Measurements from ENCODE around the gene ACOT4.

The ACOT4 gene

DNA sequence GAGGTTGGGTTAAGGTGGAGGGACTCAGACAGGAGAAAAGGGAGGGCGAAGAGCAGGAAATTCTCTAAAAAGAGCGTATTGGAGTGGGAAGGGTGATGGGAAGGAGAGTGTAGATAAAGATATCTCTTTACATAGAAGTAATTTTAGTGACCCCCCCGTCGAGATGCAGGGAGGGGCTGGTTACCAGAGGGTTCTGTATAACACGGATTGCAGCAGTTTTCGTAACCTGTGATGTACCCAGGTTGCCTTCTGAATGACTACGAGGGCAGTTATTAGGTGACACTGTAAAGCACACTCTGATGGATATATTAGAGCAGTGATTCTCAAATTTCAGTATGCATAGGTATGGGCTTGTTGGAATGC, 53.6 kb downstream of the ACOT4 start:
- Histone ChIP-seq H3K9me3 (ENCODE audit: control insufficient read depth, insufficient read depth, low read depth, low read length) (no peaks in the 10 kb centered on the region), H3K27ac (ENCODE audit: extremely low read depth, low read depth, low read length) (no peak overlapping the region), H3K4me1 (ENCODE audit: control insufficient read depth, insufficient read depth, low read length) (peaks cover 7% of the 10 kb centered on the region; the same call in 1 of the 2 replicates), H3K4me3 (ENCODE audit: low read depth, low read length) (peak overlapping the region; percentile 93), H3K36me3 (ENCODE audit: control insufficient read depth in 2 of 2, insufficient read depth in 1 of 2, low read length in 2 of 2) (no peaks in the 10 kb centered on the region; a peak in 1 of 3 replicates)
- POLR2A ChIA-PET, result interaction anchor here (0.7 to 1.4 kb wide), 2 partner anchors 69 to 107 kb away, joined by 4 to 5 read pairs; partner anchors contain the start of gene PNMA1
- CTCF ChIA-PET, result interaction anchor here (0.6 to 1.3 kb wide), 4 partner anchors 11 to 253 kb away, joined by 3 to 4 read pairs (median 4); no protein-coding TSS in a partner anchor
- TF ChIP-seq ZNF561 (tag by site-specific recombination; IDR thresholded peaks at IDR 0.05; ENCODE audit: borderline replicate concordance) (no peak), ZNF19 (tag by site-specific recombination; IDR thresholded peaks at IDR 0.05; ENCODE audit: low read depth) (no peak), GLI4 (tag by site-specific recombination; IDR thresholded peaks at IDR 0.05) (0 out of 2 replicates have a peak, but pooled peaks have one; percentile 34)
- TF ChIP-seq, protein P1, sequence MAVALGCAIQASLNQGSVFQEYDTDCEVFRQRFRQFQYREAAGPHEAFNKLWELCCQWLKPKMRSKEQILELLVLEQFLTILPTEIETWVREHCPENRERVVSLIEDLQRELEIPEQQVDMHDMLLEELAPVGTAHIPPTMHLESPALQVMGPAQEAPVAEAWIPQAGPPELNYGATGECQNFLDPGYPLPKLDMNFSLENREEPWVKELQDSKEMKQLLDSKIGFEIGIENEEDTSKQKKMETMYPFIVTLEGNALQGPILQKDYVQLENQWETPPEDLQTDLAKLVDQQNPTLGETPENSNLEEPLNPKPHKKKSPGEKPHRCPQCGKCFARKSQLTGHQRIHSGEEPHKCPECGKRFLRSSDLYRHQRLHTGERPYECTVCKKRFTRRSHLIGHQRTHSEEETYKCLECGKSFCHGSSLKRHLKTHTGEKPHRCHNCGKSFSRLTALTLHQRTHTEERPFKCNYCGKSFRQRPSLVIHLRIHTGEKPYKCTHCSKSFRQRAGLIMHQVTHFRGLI (tag by site-specific recombination; IDR thresholded peaks at IDR 0.05), result 0 out of 2 replicates have a peak, but pooled peaks have one; percentile 0
- TF ChIP-seq, protein P2, sequence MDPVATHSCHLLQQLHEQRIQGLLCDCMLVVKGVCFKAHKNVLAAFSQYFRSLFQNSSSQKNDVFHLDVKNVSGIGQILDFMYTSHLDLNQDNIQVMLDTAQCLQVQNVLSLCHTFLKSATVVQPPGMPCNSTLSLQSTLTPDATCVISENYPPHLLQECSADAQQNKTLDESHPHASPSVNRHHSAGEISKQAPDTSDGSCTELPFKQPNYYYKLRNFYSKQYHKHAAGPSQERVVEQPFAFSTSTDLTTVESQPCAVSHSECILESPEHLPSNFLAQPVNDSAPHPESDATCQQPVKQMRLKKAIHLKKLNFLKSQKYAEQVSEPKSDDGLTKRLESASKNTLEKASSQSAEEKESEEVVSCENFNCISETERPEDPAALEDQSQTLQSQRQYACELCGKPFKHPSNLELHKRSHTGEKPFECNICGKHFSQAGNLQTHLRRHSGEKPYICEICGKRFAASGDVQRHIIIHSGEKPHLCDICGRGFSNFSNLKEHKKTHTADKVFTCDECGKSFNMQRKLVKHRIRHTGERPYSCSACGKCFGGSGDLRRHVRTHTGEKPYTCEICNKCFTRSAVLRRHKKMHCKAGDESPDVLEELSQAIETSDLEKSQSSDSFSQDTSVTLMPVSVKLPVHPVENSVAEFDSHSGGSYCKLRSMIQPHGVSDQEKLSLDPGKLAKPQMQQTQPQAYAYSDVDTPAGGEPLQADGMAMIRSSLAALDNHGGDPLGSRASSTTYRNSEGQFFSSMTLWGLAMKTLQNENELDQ (tag by site-specific recombination; IDR thresholded peaks at IDR 0.05; ENCODE audit: low read depth), result no peak
- TF ChIP-seq, protein P3, sequence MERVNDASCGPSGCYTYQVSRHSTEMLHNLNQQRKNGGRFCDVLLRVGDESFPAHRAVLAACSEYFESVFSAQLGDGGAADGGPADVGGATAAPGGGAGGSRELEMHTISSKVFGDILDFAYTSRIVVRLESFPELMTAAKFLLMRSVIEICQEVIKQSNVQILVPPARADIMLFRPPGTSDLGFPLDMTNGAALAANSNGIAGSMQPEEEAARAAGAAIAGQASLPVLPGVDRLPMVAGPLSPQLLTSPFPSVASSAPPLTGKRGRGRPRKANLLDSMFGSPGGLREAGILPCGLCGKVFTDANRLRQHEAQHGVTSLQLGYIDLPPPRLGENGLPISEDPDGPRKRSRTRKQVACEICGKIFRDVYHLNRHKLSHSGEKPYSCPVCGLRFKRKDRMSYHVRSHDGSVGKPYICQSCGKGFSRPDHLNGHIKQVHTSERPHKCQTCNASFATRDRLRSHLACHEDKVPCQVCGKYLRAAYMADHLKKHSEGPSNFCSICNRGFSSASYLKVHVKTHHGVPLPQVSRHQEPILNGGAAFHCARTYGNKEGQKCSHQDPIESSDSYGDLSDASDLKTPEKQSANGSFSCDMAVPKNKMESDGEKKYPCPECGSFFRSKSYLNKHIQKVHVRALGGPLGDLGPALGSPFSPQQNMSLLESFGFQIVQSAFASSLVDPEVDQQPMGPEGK (tag by site-specific recombination; IDR thresholded peaks at IDR 0.05), result peak; percentile 6; the same call in 1 of the 2 replicates
